H1 (cell line): ENCODE results near the gene ATP13A3.

Experiments used
- JUND ChIP-seq: IDR thresholded peaks from 2 replicates; pipeline ENCODE4 v1.6.1; 2011; ENCODE audit warnings: mild to moderate bottlenecking, improper control_type of control experiment, low read length
- SIRT6 ChIP-seq: IDR thresholded peaks from one replicate; pipeline ENCODE4 v1.7.1; 2012; ENCODE audit warnings: low read length, inconsistent platforms
- YY1 ChIP-seq: IDR thresholded peaks from 2 replicates; pipeline ENCODE4 v1.6.1; 2011; ENCODE audit warnings: low read depth, mild to moderate bottlenecking, low read length
- TF ChIP-seq, protein P1 (sequence below), 3 experiments: IDR thresholded peaks; 1 replicate in 2 of 3; 2 replicates in 1 of 3; pipeline versions ENCODE4 v1.5.1 to v1.6.1; 2011; ENCODE audit warnings: low read length in 3 of 3, mild to moderate bottlenecking in 3 of 3, inconsistent platforms in 2 of 3, low read depth in 1 of 3, moderate library complexity in 1 of 3; ENCODE audit not compliant: insufficient read depth in 1 of 3; ENCODE audit errors: control extremely low read depth in 1 of 3

DNA sequence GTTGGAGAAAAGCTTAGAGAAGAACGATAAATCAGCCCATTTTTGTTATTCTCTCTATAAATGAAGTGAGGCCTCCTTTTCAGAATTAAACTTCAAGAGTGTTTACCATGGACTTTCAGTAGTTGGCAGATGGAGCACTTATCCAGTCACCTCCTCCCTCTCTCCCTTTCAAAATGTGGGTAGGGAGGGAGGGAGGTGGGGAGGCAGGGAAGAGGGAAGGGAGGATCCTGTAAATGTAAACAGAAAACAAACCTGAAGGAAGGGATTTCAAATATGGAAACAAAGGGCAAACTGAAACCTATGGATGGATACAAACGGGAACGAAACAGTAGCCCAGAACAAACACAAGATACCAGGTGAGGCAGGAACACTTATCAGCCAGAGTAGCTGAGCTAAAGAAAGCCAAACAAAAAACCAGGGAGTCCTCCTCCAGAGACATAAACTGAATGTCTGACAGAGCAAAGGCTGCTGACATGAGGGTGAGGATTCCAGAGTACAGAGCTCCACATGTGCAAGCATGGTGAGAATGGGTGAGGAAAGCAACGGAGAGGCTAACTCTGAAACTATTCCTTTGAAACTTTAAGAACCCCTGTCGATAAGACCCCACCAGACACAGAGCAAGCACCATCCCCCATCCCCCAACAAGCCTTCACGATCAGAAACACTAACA, 46.8 kb downstream of the ATP13A3 start:
- no peak for TF ChIP-seq YY1
- TF ChIP-seq, protein P1, sequence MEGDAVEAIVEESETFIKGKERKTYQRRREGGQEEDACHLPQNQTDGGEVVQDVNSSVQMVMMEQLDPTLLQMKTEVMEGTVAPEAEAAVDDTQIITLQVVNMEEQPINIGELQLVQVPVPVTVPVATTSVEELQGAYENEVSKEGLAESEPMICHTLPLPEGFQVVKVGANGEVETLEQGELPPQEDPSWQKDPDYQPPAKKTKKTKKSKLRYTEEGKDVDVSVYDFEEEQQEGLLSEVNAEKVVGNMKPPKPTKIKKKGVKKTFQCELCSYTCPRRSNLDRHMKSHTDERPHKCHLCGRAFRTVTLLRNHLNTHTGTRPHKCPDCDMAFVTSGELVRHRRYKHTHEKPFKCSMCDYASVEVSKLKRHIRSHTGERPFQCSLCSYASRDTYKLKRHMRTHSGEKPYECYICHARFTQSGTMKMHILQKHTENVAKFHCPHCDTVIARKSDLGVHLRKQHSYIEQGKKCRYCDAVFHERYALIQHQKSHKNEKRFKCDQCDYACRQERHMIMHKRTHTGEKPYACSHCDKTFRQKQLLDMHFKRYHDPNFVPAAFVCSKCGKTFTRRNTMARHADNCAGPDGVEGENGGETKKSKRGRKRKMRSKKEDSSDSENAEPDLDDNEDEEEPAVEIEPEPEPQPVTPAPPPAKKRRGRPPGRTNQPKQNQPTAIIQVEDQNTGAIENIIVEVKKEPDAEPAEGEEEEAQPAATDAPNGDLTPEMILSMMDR (IDR thresholded peaks at IDR 0.05; ENCODE audit: control extremely low read depth in 1 of 3, insufficient read depth in 1 of 3, low read depth in 1 of 3, low read length in 3 of 3), result no peak
- no peak for TF ChIP-seq SIRT6
- no peak for TF ChIP-seq JUND
